ENCODE measurements around the gene NACC2. TPM values are rescaled to one million over a fixed set of nuclear protein-coding genes. Genes with fewer than 3 reads are reported as not detected.

NACC2 gene
- total RNA-seq, 4 donors from 2014 or later, result 10.4 to 21.6 (median 12.8) TPM

DNA sequence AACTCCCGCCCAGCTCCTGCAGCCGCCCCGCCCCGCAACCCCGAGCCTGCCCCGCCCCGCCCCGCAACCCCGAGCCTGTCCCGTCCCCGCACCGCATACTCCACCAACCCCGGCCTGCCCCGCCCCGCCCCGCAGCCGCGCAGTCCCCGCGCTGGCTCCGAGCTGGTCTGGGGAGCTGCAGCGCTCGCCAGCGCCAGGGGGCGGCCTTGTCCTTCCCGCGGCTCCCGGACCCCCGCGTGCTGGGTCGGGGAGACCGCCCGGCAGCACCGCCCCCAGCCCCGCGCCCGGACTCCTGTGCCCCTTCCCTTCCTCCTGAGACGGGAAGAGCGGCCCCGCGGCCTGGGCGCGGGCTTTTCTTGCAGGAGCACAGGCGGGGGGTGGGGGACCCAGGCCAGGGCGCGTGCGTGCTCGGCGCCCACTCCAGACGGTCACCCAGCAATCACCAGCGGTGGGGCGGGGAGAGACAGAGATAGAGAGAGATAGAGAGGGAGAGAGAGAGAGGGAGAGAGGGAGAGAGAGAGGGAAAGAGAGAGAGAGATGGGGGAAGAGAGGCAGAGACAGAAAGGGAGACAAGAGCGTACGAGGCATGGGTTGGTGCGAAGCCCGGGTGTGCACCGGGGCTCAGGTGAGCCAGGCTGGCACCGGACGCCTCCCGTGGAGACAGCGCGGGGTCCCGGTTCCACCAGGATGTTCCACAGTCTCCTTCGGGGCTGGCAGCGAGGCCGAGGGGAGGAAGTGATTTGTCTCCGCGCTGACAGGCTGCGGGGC lies 38.3 kb upstream of the NACC2 start:
- DNase-seq, result no peak
- intact Hi-C loops (cut with DNase I), result no loop called here
- peak overlapping the region in 3 of 4 donors; percentile 10 to 62 (median 36) for H3K4me3 ChIP-seq
- 4 to 8% methylated on average over 17 to 19 of the region's 69 CpGs for WGBS, 2 donors
- no peaks in the 10 kb centered on the region for H3K9me3 ChIP-seq
- H3K36me3 ChIP-seq, result no peaks in the 10 kb centered on the region
- peaks cover 3 to 100% (median 26%) of the 10 kb centered on the region in 4 donors for H3K27me3 ChIP-seq
- peaks cover 8 to 21% (median 13%) of the 10 kb centered on the region in 3 donors for H3K4me1 ChIP-seq
- H3K27ac ChIP-seq, result no peak overlapping the region
- no peak for TF ChIP-seq POLR2A (IDR thresholded peaks at IDR 0.05)
- TF ChIP-seq, protein P1, sequence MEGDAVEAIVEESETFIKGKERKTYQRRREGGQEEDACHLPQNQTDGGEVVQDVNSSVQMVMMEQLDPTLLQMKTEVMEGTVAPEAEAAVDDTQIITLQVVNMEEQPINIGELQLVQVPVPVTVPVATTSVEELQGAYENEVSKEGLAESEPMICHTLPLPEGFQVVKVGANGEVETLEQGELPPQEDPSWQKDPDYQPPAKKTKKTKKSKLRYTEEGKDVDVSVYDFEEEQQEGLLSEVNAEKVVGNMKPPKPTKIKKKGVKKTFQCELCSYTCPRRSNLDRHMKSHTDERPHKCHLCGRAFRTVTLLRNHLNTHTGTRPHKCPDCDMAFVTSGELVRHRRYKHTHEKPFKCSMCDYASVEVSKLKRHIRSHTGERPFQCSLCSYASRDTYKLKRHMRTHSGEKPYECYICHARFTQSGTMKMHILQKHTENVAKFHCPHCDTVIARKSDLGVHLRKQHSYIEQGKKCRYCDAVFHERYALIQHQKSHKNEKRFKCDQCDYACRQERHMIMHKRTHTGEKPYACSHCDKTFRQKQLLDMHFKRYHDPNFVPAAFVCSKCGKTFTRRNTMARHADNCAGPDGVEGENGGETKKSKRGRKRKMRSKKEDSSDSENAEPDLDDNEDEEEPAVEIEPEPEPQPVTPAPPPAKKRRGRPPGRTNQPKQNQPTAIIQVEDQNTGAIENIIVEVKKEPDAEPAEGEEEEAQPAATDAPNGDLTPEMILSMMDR (IDR thresholded peaks at IDR 0.05), result peak in 3 of 6 experiments; percentile 22 to 40 (median 22)

DNA sequence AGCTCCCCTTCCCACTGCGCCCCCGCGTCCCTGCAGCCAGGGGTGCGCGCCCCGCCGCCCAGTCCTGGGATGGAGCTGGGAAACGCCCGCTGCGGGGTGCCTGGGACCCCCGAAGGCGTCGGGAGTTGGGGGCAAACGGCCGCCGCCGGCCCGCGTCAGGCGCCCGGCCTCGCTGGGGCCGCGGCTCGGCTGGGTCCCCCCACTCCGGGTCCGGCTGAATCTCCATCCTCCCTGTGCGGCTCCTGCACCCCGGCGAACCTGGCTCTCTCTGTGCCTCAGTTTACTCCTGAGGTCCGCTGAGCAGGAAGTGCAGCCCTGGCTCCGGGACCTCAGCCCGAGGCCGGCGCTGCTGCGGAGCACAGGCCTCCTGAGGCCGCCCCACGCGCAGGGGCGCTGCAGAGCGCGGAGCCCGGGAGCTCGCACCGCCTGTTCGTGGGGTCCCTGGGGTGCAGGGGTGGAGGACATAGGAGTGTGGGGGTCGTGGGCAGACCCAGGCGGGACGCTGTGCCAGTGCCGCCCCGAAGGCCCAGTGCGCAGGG lies 37.5 kb upstream of the NACC2 start:
- H3K27me3 ChIP-seq, result peaks cover 3 to 99% (median 26%) of the 10 kb centered on the region in 4 donors
- TF ChIP-seq POLR2A (IDR thresholded peaks at IDR 0.05), result no peak
- TF ChIP-seq, protein P1 (IDR thresholded peaks at IDR 0.05), result no peak
- DNase-seq, result no peak
- H3K4me1 ChIP-seq, result peaks cover 8 to 21% (median 13%) of the 10 kb centered on the region in 3 donors
- intact Hi-C loops (cut with DNase I), result no loop called here
- H3K9me3 ChIP-seq, result no peaks in the 10 kb centered on the region
- H3K4me3 ChIP-seq, result peak overlapping the region in 2 of 4 donors; percentile 36 to 62
- no peaks in the 10 kb centered on the region for H3K36me3 ChIP-seq
- no CpG with 5 or more reads among the region's 52 CpGs for WGBS, 2 donors
- H3K27ac ChIP-seq, result no peak overlapping the region

DNA sequence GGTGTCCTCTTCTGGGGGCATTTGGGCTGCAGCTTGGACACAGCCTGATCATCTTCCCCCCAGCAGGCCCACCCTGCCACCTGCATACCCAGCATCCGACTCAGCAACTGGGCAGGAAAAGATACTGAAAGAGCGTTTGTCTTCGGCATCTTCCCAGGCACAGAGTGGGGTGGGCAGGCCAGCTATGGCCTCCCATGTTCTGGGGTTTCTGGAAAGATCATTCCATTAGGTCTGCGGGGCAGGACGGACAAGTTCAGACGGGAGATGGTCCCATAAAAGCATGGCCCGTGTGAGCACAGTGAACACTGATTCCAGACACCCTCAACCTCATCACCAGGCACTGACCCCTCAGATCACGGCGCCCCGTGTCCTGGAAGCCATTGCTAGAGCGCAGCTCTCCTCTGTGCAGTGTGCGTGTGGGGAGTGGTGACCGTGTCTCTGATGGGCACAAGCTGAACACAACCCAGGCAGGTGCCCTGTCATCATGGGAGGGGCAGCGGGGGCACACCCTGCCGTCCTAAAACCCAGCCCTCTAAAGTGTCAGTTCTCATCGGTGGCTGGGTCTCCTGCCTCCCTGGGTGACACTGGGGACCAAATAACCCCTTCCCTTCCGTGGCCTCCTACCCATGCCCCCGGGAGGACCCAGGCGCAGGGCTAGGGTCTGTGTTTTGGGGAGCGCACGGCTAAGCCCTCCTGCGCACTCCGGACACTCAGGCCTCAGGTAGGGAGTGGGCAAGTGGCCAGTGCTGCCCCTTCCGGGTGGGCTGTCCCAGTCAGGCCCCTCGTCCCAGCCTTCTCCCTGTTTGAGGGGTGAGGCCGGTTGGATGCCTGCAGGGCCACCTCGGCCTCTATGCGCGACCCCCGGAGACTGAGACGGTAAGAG lies 36.8 kb upstream of the NACC2 start:
- no peak overlapping the region for H3K4me3 ChIP-seq
- no peaks in the 10 kb centered on the region for H3K36me3 ChIP-seq
- peaks cover 7 to 99% (median 26%) of the 10 kb centered on the region in 4 donors for H3K27me3 ChIP-seq
- DNase-seq, result no peak
- H3K9me3 ChIP-seq, result no peaks in the 10 kb centered on the region
- WGBS, 2 donors, result 0% methylated on average over 2 of the region's 31 CpGs; no CpG with 5 or more reads in 1 of the 2 donors
- intact Hi-C loops (cut with DNase I), result no loop called here
- H3K27ac ChIP-seq, result no peak overlapping the region
- peaks cover 8 to 21% (median 13%) of the 10 kb centered on the region in 3 donors for H3K4me1 ChIP-seq
- no peak for TF ChIP-seq POLR2A (IDR thresholded peaks at IDR 0.05)
- TF ChIP-seq, protein P1 (IDR thresholded peaks at IDR 0.05), result no peak

DNA sequence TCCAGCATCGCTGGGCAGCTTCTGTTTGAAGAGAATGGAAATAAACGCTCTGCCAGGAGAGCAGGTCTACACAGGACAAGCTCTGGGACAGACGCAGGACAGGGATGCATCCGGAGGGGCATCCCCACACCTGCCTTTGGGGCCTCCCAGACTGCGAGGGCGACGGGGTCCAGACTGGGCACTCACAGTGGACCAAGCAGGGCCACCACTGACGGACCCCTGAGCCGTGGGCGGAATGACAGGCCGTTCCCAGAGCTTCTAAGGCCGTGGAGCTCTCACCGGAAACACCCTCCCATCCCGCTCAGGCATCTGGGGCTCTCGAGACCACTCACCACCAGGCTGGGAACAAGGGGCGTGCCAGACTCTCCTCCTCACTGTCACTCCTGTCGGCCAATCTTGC lies 34.1 kb upstream of the NACC2 start:
- Histone ChIP-seq H3K9me3 (no peaks in the 10 kb centered on the region), H3K27me3 (peaks cover 7 to 92% (median 16%) of the 10 kb centered on the region in 4 donors), H3K4me3 (no peak overlapping the region), H3K4me1 (peaks cover 8 to 21% (median 13%) of the 10 kb centered on the region in 3 donors), H3K36me3 (no peaks in the 10 kb centered on the region), H3K27ac (no peak overlapping the region)
- intact Hi-C loops (cut with DNase I), result loop anchor here (10.0 kb wide), 1 partner anchor 334 kb away; no protein-coding TSS in a partner anchor
- WGBS, 2 donors, result 36 to 56% methylated on average over 8 to 17 of the region's 17 CpGs
- DNase-seq, result no peak
- TF ChIP-seq POLR2A (IDR thresholded peaks at IDR 0.05), result no peak
- TF ChIP-seq, protein P1 (IDR thresholded peaks at IDR 0.05), result no peak
